Measurements from ENCODE around the gene LDLRAD4. TPM values are rescaled to one million over a fixed set of nuclear protein-coding genes. Genes with fewer than 3 reads are reported as not detected.
A peak's percentile ranks its signal among the peaks of the same experiment; 100 is the strongest.

The LDLRAD4 gene
- total RNA-seq, 1 donor: 0.43 TPM

DNA sequence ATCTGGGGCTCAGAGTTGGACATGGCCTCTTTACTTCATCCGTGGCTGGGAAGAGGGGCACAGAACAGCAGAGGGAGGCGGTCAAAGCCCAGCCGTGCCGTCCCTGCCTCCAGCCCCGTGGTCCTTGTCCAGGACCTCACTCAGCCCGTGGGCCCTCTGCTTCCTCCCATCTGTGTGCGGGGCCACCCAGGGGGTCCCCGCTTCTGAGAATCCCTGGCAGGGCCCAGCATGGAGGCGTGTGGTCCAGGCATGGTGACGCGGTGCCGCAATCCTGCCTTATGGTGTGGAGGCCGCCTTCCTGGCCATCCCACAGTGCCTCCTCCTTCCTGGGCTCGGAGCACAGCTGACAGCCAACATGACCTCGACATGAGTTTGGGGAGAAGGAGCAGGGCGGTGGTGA lies 275.2 kb downstream of the LDLRAD4 start:
- TF ChIP-seq, protein P1, sequence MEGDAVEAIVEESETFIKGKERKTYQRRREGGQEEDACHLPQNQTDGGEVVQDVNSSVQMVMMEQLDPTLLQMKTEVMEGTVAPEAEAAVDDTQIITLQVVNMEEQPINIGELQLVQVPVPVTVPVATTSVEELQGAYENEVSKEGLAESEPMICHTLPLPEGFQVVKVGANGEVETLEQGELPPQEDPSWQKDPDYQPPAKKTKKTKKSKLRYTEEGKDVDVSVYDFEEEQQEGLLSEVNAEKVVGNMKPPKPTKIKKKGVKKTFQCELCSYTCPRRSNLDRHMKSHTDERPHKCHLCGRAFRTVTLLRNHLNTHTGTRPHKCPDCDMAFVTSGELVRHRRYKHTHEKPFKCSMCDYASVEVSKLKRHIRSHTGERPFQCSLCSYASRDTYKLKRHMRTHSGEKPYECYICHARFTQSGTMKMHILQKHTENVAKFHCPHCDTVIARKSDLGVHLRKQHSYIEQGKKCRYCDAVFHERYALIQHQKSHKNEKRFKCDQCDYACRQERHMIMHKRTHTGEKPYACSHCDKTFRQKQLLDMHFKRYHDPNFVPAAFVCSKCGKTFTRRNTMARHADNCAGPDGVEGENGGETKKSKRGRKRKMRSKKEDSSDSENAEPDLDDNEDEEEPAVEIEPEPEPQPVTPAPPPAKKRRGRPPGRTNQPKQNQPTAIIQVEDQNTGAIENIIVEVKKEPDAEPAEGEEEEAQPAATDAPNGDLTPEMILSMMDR (IDR thresholded peaks at IDR 0.05; ENCODE audit: insufficient read depth, low read depth, low read length): no peak
- no peak overlapping the region for H3K4me3 ChIP-seq (ENCODE audit: low read depth, low read length)
- no peak for DNase-seq (ENCODE audit: low read depth)

- H3K4me3 ChIP-seq (ENCODE audit: low read depth, low read length): no peak overlapping the region
- no peak for DNase-seq (ENCODE audit: low read depth)
- TF ChIP-seq, protein P1 (IDR thresholded peaks at IDR 0.05; ENCODE audit: insufficient read depth, low read depth, low read length): no peak
Measured at GRCh38 chr18:13494871-13495445, 276.4 kb downstream of the LDLRAD4 start.

DNA sequence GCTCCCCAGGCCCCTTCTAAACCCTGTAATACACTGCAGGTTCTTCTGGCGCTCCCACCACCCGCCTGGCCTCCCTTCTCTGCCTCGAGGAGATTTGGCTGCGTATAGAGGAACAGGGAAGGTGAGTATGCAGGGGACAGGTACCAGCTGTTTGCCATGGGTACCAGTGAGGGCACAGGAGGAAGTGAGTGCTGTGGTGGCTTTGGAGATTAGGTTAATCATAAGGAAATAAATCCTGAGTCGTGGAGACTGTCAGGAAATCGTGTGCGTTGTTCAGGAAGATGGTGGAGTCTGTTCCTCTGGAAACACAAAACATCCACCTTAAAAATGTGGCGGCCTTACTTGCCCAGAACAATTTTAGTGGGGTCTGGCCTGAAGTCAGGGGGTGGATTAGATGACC lies 277.4 kb downstream of the LDLRAD4 start:
- H3K4me3 ChIP-seq (ENCODE audit: low read depth, low read length): no peak overlapping the region
- DNase-seq (ENCODE audit: low read depth): no peak
- TF ChIP-seq, protein P1 (IDR thresholded peaks at IDR 0.05; ENCODE audit: insufficient read depth, low read depth, low read length): no peak

GRCh38 chr18:13496691-13497281 lies 278.2 kb downstream of the LDLRAD4 start:
- no peak overlapping the region for H3K4me3 ChIP-seq (ENCODE audit: low read depth, low read length)
- DNase-seq (ENCODE audit: low read depth): no peak
- TF ChIP-seq, protein P1 (IDR thresholded peaks at IDR 0.05; ENCODE audit: insufficient read depth, low read depth, low read length): no peak

GRCh38 chr18:13499803-13500202 lies 281.2 kb downstream of the LDLRAD4 start:
- H3K4me3 ChIP-seq (ENCODE audit: low read depth, low read length): no peak overlapping the region
- TF ChIP-seq, protein P1 (IDR thresholded peaks at IDR 0.05; ENCODE audit: insufficient read depth, low read depth, low read length): no peak
- DNase-seq (ENCODE audit: low read depth): no peak

DNA sequence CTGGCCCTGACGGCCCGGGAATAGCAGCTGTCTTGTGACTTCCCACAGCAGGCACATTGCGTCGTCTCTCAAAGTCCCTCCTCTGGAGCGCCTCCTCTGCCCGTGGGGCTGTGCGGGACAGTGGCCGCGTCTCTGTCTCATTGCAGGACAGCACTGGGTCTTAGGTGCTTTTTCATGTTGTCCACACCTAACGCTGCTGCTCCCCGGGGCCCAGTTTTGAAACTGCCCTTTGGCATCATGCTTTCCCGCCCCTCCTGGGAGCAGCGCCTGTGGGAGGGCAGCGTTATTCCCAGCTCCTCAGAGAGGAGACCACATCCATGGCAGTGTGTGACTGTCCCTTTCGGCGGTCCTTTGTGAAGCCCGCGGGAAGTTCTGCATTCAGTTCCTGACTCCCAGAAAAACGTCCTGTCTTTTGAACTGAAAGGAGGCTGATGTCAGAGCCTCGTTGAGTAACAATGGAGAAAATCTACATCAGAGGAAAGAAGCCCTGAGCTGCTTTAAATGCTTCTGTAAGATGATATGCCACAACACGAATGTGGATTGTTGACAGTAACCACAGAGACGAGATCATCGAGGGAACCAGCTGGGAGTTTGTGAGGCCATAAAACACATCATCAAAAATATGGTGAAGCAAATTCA lies 281.8 kb downstream of the LDLRAD4 start:
- DNase-seq (ENCODE audit: low read depth): peak; percentile 47
- TF ChIP-seq, protein P1 (IDR thresholded peaks at IDR 0.05; ENCODE audit: insufficient read depth, low read depth, low read length): no peak
- no peak overlapping the region for H3K4me3 ChIP-seq (ENCODE audit: low read depth, low read length)

Measured in fibroblast of villous mesenchyme (primary cell).